T-helper 2 cell treated with Interferon-gamma antibody and Interleukin-4, amounts not matched to agents 5 μg/mL and 100 μg/mL, for 36 hours (primary cell): ENCODE data around the gene PRKCA.
A peak's percentile ranks its signal among the peaks of the same experiment; 100 is the strongest.
"Not testable (repeated sequence)": the region's sequence is repeated elsewhere in the genome, so short reads cannot be mapped to it uniquely, and the experiment has no call there.

Experiments
- DNase-seq: peaks from one replicate; pipeline ENCODE4 v3.0.0; 2021; ENCODE audit warnings: low spot score
- H3K27ac Mint-ChIP-seq: one replicate; pipeline ENCODE4 v1.8.0; 2021; ENCODE audit warnings: mild to moderate bottlenecking, mixed read lengths
- H3K27me3 Mint-ChIP-seq: one replicate; pipeline ENCODE4 v1.8.0; 2021; ENCODE audit warnings: low read depth, mixed read lengths
- H3K36me3 Mint-ChIP-seq: one replicate; pipeline ENCODE4 v1.8.0; 2021; ENCODE audit warnings: low read depth, mixed read lengths
- H3K4me1 Mint-ChIP-seq: one replicate; pipeline ENCODE4 v1.8.0; 2021; ENCODE audit warnings: low read depth, mixed read lengths
- H3K4me3 Mint-ChIP-seq: one replicate; pipeline ENCODE4 v1.8.0; 2022; ENCODE audit warnings: mild to moderate bottlenecking, moderate library complexity, mixed read lengths
- H3K9me3 Mint-ChIP-seq: one replicate; pipeline ENCODE4 v1.8.0; 2021; ENCODE audit warnings: mixed read lengths

PRKCA gene

DNA sequence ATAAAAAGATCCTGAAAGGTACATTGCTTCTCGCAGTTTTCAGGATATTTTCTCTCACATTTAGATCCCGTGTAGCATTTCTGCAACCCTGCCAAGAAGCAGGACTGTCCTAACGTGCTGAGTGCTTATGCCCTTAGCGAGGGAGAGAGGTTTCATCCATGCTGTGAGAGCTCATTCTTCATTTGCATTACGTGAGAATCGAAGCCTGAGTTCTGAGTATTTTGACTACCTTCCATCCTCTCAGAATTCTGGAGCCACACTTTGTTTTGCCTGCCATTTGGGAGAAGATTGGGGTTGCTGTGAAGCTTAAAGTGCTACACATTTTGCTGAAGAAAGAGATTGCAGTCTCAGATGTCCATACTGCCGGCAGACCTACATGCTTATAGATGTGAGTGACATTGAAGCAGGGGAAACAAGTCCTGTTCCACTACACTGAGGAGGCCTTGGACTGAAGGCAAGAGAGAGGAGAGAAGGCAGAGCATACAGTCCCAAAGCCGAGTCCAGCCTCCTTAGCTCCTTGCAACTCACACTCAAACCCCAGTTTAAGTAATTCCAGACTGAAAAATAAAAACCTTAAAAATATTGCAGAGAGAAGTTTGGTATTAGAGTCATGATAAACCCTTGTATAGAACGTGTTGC is 183.0 kb downstream of the PRKCA start:
- H3K27me3 Mint-ChIP-seq = no peaks in the 10 kb centered on the region
- H3K9me3 Mint-ChIP-seq = no peaks in the 10 kb centered on the region
- DNase-seq = no peak
- peaks cover 17% of the 10 kb centered on the region for H3K4me1 Mint-ChIP-seq
- peak overlapping the region; percentile 13 for H3K27ac Mint-ChIP-seq
- H3K4me3 Mint-ChIP-seq = no peak overlapping the region
- H3K36me3 Mint-ChIP-seq = peaks cover 12% of the 10 kb centered on the region

DNA sequence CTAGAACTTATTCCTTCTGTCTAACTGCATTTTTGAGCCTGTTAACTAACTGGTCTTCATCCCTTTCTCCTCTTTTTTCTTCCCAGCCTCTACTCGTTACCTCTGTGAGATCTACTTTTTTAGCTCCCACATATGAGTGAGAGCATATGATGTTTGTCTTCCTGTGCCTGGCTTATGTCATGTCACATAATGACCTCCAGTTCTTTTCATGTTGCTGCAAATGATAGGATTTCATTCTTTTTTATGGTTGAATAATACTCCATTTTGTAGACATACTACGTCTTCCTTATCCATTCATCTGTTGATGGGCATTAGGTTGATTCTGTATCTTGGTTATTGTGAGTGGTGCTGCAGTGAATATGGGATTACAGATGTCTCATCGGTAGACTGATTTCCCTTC is 184.7 kb downstream of the PRKCA start:
- H3K27me3 Mint-ChIP-seq = no peaks in the 10 kb centered on the region
- H3K36me3 Mint-ChIP-seq = peaks cover 8% of the 10 kb centered on the region
- H3K9me3 Mint-ChIP-seq = no peaks in the 10 kb centered on the region
- H3K4me3 Mint-ChIP-seq = no peak overlapping the region
- H3K4me1 Mint-ChIP-seq = peaks cover 30% of the 10 kb centered on the region
- H3K27ac Mint-ChIP-seq = no peak overlapping the region
- DNase-seq = no peak

GRCh38 chr17:66487981-66488468 is 185.6 kb downstream of the PRKCA start:
- DNase-seq = no peak
- peaks cover 8% of the 10 kb centered on the region for H3K36me3 Mint-ChIP-seq
- H3K27ac Mint-ChIP-seq = no peak overlapping the region
- no peaks in the 10 kb centered on the region for H3K9me3 Mint-ChIP-seq
- H3K4me3 Mint-ChIP-seq = no peak overlapping the region
- H3K27me3 Mint-ChIP-seq = no peaks in the 10 kb centered on the region
- H3K4me1 Mint-ChIP-seq = peaks cover 33% of the 10 kb centered on the region

GRCh38 chr17:66488864-66489263 is 186.5 kb downstream of the PRKCA start:
- Mint-ChIP-seq H3K9me3 (no peaks in the 10 kb centered on the region), H3K27me3 (no peaks in the 10 kb centered on the region), H3K27ac (no peak overlapping the region), H3K4me3 (no peak overlapping the region), H3K4me1 (peaks cover 41% of the 10 kb centered on the region), H3K36me3 (peaks cover 10% of the 10 kb centered on the region)
- no peak for DNase-seq

DNA sequence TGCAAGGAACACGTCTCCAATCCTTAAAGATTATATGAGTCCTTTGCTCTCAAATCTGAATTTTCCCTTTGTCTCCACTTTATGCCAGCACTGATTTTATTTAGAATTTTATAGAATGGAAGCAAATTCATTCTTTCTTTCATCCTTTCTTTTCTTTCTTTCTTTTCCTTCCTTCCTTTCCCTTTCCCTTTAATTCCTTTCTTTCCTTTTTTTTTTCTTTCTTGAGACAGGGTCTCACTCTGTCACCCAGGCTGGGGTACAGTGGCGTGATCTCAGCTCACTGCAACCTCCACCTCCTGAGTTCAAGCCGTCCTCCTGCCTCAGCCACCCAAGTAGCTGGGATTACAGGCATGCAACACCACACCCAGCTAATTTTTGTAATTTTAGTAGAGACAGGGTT is 187.2 kb downstream of the PRKCA start:
- not testable (repeated sequence) for DNase-seq, H3K27ac Mint-ChIP-seq, H3K4me3 Mint-ChIP-seq, H3K9me3 Mint-ChIP-seq, H3K27me3 Mint-ChIP-seq
- peaks cover 13% of the 10 kb centered on the region for H3K36me3 Mint-ChIP-seq
- peaks cover 48% of the 10 kb centered on the region for H3K4me1 Mint-ChIP-seq

- Mint-ChIP-seq H3K27ac (peak overlapping the region; percentile 73), H3K36me3 (peaks cover 16% of the 10 kb centered on the region), H3K4me1 (peaks cover 46% of the 10 kb centered on the region), H3K9me3 (no peaks in the 10 kb centered on the region), H3K4me3 (no peak overlapping the region), H3K27me3 (no peaks in the 10 kb centered on the region)
- DNase-seq = peak; percentile 47
These were observed 188.8 kb downstream of the PRKCA start for GRCh38 chr17:66491213-66491612.

DNA sequence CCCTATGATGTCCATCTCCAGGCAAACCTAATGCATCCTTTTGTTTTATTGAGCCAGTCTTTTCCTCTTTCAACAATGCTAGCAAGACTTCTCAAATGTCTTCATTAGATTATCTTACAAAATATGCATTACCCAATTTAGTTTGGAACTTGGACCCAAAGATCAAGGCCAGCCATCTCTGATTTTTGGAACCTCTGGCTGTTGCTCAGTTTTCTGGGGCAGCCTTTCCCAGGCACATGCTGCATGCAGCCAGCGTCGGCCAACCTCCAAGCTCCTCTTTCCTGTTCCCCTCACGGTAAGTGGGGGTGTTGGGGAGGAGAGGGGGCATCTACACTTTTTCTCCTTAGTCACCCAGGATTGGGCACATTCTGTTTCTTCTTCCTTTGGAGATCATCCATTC is 189.3 kb downstream of the PRKCA start:
- Mint-ChIP-seq H3K36me3 (peaks cover 13% of the 10 kb centered on the region), H3K27ac (peak overlapping the region; percentile 73), H3K9me3 (no peaks in the 10 kb centered on the region), H3K27me3 (no peaks in the 10 kb centered on the region), H3K4me3 (no peak overlapping the region), H3K4me1 (peaks cover 46% of the 10 kb centered on the region)
- no peak for DNase-seq

- Mint-ChIP-seq H3K4me1 (peaks cover 45% of the 10 kb centered on the region), H3K27ac (no peak overlapping the region), H3K36me3 (peaks cover 14% of the 10 kb centered on the region), H3K9me3 (no peaks in the 10 kb centered on the region), H3K27me3 (no peaks in the 10 kb centered on the region), H3K4me3 (no peak overlapping the region)
- DNase-seq = no peak
These were observed 189.7 kb downstream of the PRKCA start for GRCh38 chr17:66492080-66492479.

DNA sequence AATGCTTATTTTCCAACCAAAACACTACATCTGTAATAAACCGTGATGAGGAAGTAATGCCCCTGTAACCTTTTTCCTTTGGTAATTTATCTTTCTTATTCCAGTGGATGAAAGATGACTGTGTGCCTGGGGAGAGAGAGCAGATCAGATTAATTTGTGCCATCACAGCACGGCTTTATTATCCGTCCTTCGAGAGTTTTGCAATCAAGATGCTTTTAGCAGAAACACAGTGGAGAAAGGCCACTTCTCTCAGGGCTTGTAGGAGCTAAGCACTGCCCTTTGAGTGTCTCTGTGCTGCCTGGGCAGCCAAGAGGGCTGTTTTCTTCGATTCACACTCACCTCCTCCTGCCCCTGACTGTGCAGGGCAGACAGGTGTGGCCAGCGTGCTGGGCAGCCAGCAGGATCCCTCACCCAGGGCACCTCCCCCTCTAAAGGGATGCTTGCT is 190.2 kb downstream of the PRKCA start:
- no peak overlapping the region for H3K4me3 Mint-ChIP-seq
- H3K9me3 Mint-ChIP-seq = no peaks in the 10 kb centered on the region
- DNase-seq = no peak
- no peaks in the 10 kb centered on the region for H3K27me3 Mint-ChIP-seq
- H3K4me1 Mint-ChIP-seq = peaks cover 44% of the 10 kb centered on the region
- H3K36me3 Mint-ChIP-seq = peaks cover 15% of the 10 kb centered on the region
- H3K27ac Mint-ChIP-seq = no peak overlapping the region

GRCh38 chr17:66493283-66494019 is 191.0 kb downstream of the PRKCA start:
- peak overlapping the region; percentile 66 for H3K27ac Mint-ChIP-seq
- peaks cover 42% of the 10 kb centered on the region for H3K4me1 Mint-ChIP-seq

DNA sequence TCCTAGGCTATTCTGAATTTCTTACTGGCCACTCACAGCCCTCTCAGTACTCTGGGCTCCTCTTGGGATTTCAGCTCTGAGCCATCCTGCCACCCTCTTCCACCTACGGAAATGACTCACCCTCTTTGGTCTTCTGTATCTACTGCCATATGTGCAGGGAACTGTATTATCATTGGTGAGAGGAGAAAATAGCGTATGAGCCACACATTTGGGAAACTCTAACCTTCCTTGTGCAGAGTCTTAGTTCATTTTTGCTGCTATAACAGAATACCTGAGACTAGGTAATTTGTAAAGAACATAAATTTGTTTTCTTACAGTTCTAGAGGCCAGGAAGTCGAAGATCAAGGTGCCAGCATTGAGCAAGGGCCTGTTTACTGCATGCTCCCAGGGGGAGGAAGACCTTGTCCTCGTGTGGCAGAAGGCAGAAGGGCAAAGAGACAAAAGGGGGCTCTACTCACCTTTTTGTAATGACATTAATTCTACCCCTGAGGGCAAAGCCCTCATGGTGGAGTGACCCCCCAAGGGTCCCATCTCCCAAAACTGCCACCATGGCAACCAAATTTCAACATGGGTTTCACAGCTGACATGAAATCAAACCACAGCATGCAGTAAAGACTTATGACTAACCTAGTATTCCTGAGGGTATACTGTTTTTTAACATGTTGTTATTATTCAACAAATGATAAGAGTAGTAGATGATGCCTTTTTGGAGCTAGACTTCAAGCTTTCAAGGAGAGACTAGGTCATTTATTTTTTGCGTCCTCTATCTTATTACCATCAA is 191.8 kb downstream of the PRKCA start:
- peaks cover 40% of the 10 kb centered on the region for H3K4me1 Mint-ChIP-seq

More at GRCh38 chr17:66493283-66494019, 191.0 kb downstream of the PRKCA start:
- DNase-seq = no peak
- H3K27me3 Mint-ChIP-seq = no peaks in the 10 kb centered on the region
- H3K9me3 Mint-ChIP-seq = no peaks in the 10 kb centered on the region
- H3K4me3 Mint-ChIP-seq = no peak overlapping the region
- peaks cover 20% of the 10 kb centered on the region for H3K36me3 Mint-ChIP-seq

GRCh38 chr17:66495035-66495434 is 192.6 kb downstream of the PRKCA start:
- DNase-seq = no peak
- Mint-ChIP-seq H3K4me1 (peaks cover 41% of the 10 kb centered on the region), H3K36me3 (peaks cover 22% of the 10 kb centered on the region), H3K4me3 (no peak overlapping the region), H3K9me3 (no peaks in the 10 kb centered on the region), H3K27ac (no peak overlapping the region), H3K27me3 (no peaks in the 10 kb centered on the region)

More for the DNA sequence above, 191.8 kb downstream of the PRKCA start:
- H3K27me3 Mint-ChIP-seq = no peaks in the 10 kb centered on the region
- no peaks in the 10 kb centered on the region for H3K9me3 Mint-ChIP-seq
- no peak overlapping the region for H3K4me3 Mint-ChIP-seq
- H3K36me3 Mint-ChIP-seq = peaks cover 22% of the 10 kb centered on the region
- H3K27ac Mint-ChIP-seq = peak overlapping the region; percentile 66
- DNase-seq = peak; percentile 35

DNA sequence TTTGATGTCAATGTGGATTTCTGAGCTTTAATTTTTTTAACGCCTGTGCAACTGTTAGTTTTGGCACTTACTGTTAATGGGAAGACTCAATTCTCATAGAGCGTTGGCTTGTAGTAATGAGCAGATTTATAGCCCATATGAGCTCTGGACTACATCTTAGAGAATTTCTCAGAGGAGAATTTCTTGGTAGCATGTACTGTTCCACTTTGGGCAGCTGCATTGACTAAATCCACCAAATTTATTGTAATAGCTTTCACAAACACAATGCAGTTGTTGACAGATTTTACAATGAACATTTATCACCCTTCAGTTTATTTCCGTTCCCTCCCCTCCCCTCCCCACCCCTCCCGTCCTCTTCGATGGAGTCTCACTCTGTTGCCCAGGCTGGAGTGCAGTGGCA is 193.9 kb downstream of the PRKCA start:
- H3K27ac Mint-ChIP-seq = no peak overlapping the region
- peaks cover 22% of the 10 kb centered on the region for H3K36me3 Mint-ChIP-seq
- H3K4me1 Mint-ChIP-seq = peaks cover 38% of the 10 kb centered on the region
- H3K9me3 Mint-ChIP-seq = no peaks in the 10 kb centered on the region
- no peaks in the 10 kb centered on the region for H3K27me3 Mint-ChIP-seq
- no peak overlapping the region for H3K4me3 Mint-ChIP-seq
- DNase-seq = no peak

- H3K27ac Mint-ChIP-seq = no peak overlapping the region
- peaks cover 23% of the 10 kb centered on the region for H3K4me1 Mint-ChIP-seq
- H3K36me3 Mint-ChIP-seq = peaks cover 19% of the 10 kb centered on the region
- no peak for DNase-seq
- H3K27me3 Mint-ChIP-seq = no peaks in the 10 kb centered on the region
- no peak overlapping the region for H3K4me3 Mint-ChIP-seq
- H3K9me3 Mint-ChIP-seq = no peaks in the 10 kb centered on the region
These were observed 196.2 kb downstream of the PRKCA start for GRCh38 chr17:66498580-66498979.
